Stimulated activated CD4-positive, alpha-beta T cell treated with anti-CD3 and anti-CD28 coated beads, Interleukin-4, amount 100 ng/mL, for 1 hour (primary cell): ENCODE measurements around the gene ZMYND8.
"Not testable (repeated sequence)": the region's sequence is repeated elsewhere in the genome, so short reads cannot be mapped to it uniquely, and the experiment has no call there.

Experiments used
- DNase-seq: peaks from one replicate; pipeline ENCODE4 v3.0.0-alpha.2; 2020

Gene ZMYND8

GRCh38 chr20:47309394-47309793 lies 47.1 kb downstream of the ZMYND8 start:
- DNase-seq, result no peak

- not testable (repeated sequence) for DNase-seq
These were observed 48.9 kb downstream of the ZMYND8 start for GRCh38 chr20:47307569-47307968.

- DNase-seq, result no peak
These were observed 49.6 kb downstream of the ZMYND8 start for GRCh38 chr20:47306755-47307370.

GRCh38 chr20:47306095-47306494 lies 50.4 kb downstream of the ZMYND8 start:
- no peak for DNase-seq

GRCh38 chr20:47305667-47306066 lies 50.8 kb downstream of the ZMYND8 start:
- no peak for DNase-seq

GRCh38 chr20:47304287-47304686 lies 52.2 kb downstream of the ZMYND8 start:
- no peak for DNase-seq

- DNase-seq, result no peak
These were observed 52.8 kb downstream of the ZMYND8 start for GRCh38 chr20:47303736-47304135.

GRCh38 chr20:47300071-47300470 lies 56.4 kb downstream of the ZMYND8 start:
- DNase-seq, result no peak

- no peak for DNase-seq
These were observed 57.9 kb downstream of the ZMYND8 start for GRCh38 chr20:47298624-47299023.

- no peak for DNase-seq
These were observed 58.8 kb downstream of the ZMYND8 start for GRCh38 chr20:47297746-47298145.

GRCh38 chr20:47296950-47297349 lies 59.5 kb downstream of the ZMYND8 start:
- DNase-seq, result peak; percentile 8

GRCh38 chr20:47295921-47296426 lies 60.5 kb downstream of the ZMYND8 start:
- DNase-seq, result no peak

- no peak for DNase-seq
These were observed 61.2 kb downstream of the ZMYND8 start for GRCh38 chr20:47295129-47295813.

- no peak for DNase-seq
These were observed 62.9 kb downstream of the ZMYND8 start for GRCh38 chr20:47293631-47294030.

GRCh38 chr20:47292581-47292980 lies 63.9 kb downstream of the ZMYND8 start:
- DNase-seq, result no peak

GRCh38 chr20:47290666-47291430 lies 65.7 kb downstream of the ZMYND8 start:
- no peak for DNase-seq

GRCh38 chr20:47290008-47290407 lies 66.5 kb downstream of the ZMYND8 start:
- DNase-seq, result no peak

- no peak for DNase-seq
These were observed 67.4 kb downstream of the ZMYND8 start for GRCh38 chr20:47289096-47289495.

GRCh38 chr20:47288530-47288929 lies 68.0 kb downstream of the ZMYND8 start:
- not testable (repeated sequence) for DNase-seq

- DNase-seq, result no peak
These were observed 68.8 kb downstream of the ZMYND8 start for GRCh38 chr20:47287609-47288144.

- DNase-seq, result no peak
These were observed 69.8 kb downstream of the ZMYND8 start for GRCh38 chr20:47286681-47287080.

GRCh38 chr20:47285189-47285588 lies 71.3 kb downstream of the ZMYND8 start:
- DNase-seq, result no peak

GRCh38 chr20:47284373-47284772 lies 72.1 kb downstream of the ZMYND8 start:
- no peak for DNase-seq

- DNase-seq, result no peak
These were observed 73.1 kb downstream of the ZMYND8 start for GRCh38 chr20:47283411-47283810.
